Stimulated activated CD8-positive, alpha-beta memory T cell treated with anti-CD3 and anti-CD28 coated beads, Interleukin-12 subunit alpha, Interleukin-12 subunit beta, amount 100 ng/mL, for 24 hours (primary cell): ENCODE data around the gene CYSLTR2.

Experiments used
- DNase-seq: peaks from one replicate; pipeline ENCODE4 v3.0.0-alpha.2; 2020; ENCODE audit errors: extremely low read depth

Gene CYSLTR2

GRCh38 chr13:48653472-48653939 is at the start of gene CYSLTR2:
Gene CYSLTR2, plus strand, starts transcription at chr13:48653929. Its CDS starts 52,889 bp downstream, at chr13:48706818.
- no peak for DNase-seq

GRCh38 chr13:48615049-48615448 is 38.7 kb upstream of the CYSLTR2 start:
- DNase-seq: no peak

- no peak for DNase-seq
These were observed 34.8 kb upstream of the CYSLTR2 start for GRCh38 chr13:48618937-48619336.

GRCh38 chr13:48621056-48621455 is 32.7 kb upstream of the CYSLTR2 start:
- no peak for DNase-seq

- DNase-seq: no peak
These were observed 29.7 kb upstream of the CYSLTR2 start for GRCh38 chr13:48624016-48624415.

GRCh38 chr13:48624858-48625257 is 28.9 kb upstream of the CYSLTR2 start:
- no peak for DNase-seq

GRCh38 chr13:48625413-48626076 is 28.2 kb upstream of the CYSLTR2 start:
- DNase-seq: no peak

- DNase-seq: no peak
These were observed 27.7 kb upstream of the CYSLTR2 start for GRCh38 chr13:48626077-48626449.

- no peak for DNase-seq
These were observed 26.8 kb upstream of the CYSLTR2 start for GRCh38 chr13:48626726-48627451.

GRCh38 chr13:48629277-48629676 is 24.5 kb upstream of the CYSLTR2 start:
- DNase-seq: no peak

- DNase-seq: no peak
These were observed 23.4 kb upstream of the CYSLTR2 start for GRCh38 chr13:48630291-48630690.

GRCh38 chr13:48630773-48631172 is 23.0 kb upstream of the CYSLTR2 start:
- no peak for DNase-seq

GRCh38 chr13:48631441-48631840 is 22.3 kb upstream of the CYSLTR2 start:
- DNase-seq: no peak

- no peak for DNase-seq
These were observed 20.0 kb upstream of the CYSLTR2 start for GRCh38 chr13:48633700-48634099.

- DNase-seq: no peak
These were observed 19.1 kb upstream of the CYSLTR2 start for GRCh38 chr13:48634636-48635035.

GRCh38 chr13:48635478-48635877 is 18.3 kb upstream of the CYSLTR2 start:
- no peak for DNase-seq

- no peak for DNase-seq
These were observed 17.2 kb upstream of the CYSLTR2 start for GRCh38 chr13:48636550-48636949.

- no peak for DNase-seq
These were observed 16.1 kb upstream of the CYSLTR2 start for GRCh38 chr13:48637601-48638000.

GRCh38 chr13:48640767-48641166 is 13.0 kb upstream of the CYSLTR2 start:
- DNase-seq: no peak

GRCh38 chr13:48641404-48641803 is 12.3 kb upstream of the CYSLTR2 start:
- DNase-seq: no peak

- DNase-seq: no peak
These were observed 11.7 kb upstream of the CYSLTR2 start for GRCh38 chr13:48642061-48642460.

GRCh38 chr13:48643159-48643558 is 10.6 kb upstream of the CYSLTR2 start:
- DNase-seq: no peak

GRCh38 chr13:48644141-48644540 is 9.6 kb upstream of the CYSLTR2 start:
- no peak for DNase-seq
